H1 (cell line): ENCODE results near the gene CASZ1. TPM values are rescaled to one million over a fixed set of nuclear protein-coding genes. Genes with fewer than 3 reads are reported as not detected.

Experiments used
- CTCF ChIA-PET: fragments of 300-600 bp; sonication (Branson Sonifier 250); formaldehyde crosslinking; loops from one replicate; lab custom pipeline; 2021; ENCODE audit not compliant: partially characterized antibody; lab: Charles Lee
- POLR2A ChIA-PET: fragments of 300-600 bp; sonication (Branson Sonifier 250); formaldehyde crosslinking; loops from one replicate; lab custom pipeline; 2021; ENCODE audit warnings: inconsistent platforms; ENCODE audit not compliant: partially characterized antibody; lab: Charles Lee
- DNase-seq, 2 experiments: peaks; one replicate each; pipeline versions ENCODE4 v3.0.0 to v3.0.0-alpha.2; 2010 to 2022; ENCODE audit warnings: low spot score in 2 of 2, low read depth in 1 of 2, mixed read lengths in 1 of 2
- FAIRE-seq: peaks from 2 replicates; lab custom pipeline; 2011; peaks lifted over from hg19 to GRCh38; lab: Jason Lieb, UNC
- H2AFZ ChIP-seq: 2 replicates; pipeline ENCODE4 v1.8.1; 2012; ENCODE audit warnings: low read length, inconsistent platforms
- H2AK5ac ChIP-seq: 2 replicates; pipeline ENCODE4 v1.6.1; 2013; ENCODE audit warnings: low read depth, low read length
- H2BK120ac ChIP-seq: replicated peaks from 2 replicates; pipeline ENCODE3; 2013; ENCODE audit warnings: low read depth, low read length, inconsistent platforms
- H2BK12ac ChIP-seq: 2 replicates; pipeline ENCODE4 v1.6.1; 2013; ENCODE audit warnings: low read depth, low read length
- H2BK15ac ChIP-seq: 2 replicates; pipeline ENCODE4 v1.6.1; 2013; ENCODE audit warnings: low read length
- H2BK20ac ChIP-seq: 2 replicates; pipeline ENCODE4 v1.6.1; 2013; ENCODE audit warnings: low read length
- H2BK5ac ChIP-seq: 2 replicates; pipeline ENCODE4 v1.6.1; 2013; ENCODE audit warnings: low read depth, low read length
- H3K14ac ChIP-seq: 2 replicates; pipeline ENCODE4 v1.6.1; 2013; ENCODE audit warnings: inconsistent platforms; ENCODE audit not compliant: insufficient read length
- H3K18ac ChIP-seq: 2 replicates; pipeline ENCODE4 v1.6.1; 2013; ENCODE audit warnings: low read length; ENCODE audit errors: extremely low read depth
- H3K23ac ChIP-seq: 2 replicates; pipeline ENCODE4 v1.6.1; 2013; ENCODE audit warnings: inconsistent platforms; ENCODE audit not compliant: insufficient read length
- H3K23me2 ChIP-seq: 2 replicates; pipeline ENCODE4 v1.6.1; 2013; ENCODE audit warnings: low read depth, low read length
- H3K27ac ChIP-seq: 2 replicates; pipeline ENCODE4 v1.6.1; 2011; ENCODE audit warnings: low read depth, low read length, inconsistent platforms
- H3K27me3 ChIP-seq, 4 experiments: replicated peaks in 1 of 4; 1 replicate in 1 of 4; 2 replicates in 3 of 4; pipeline versions ENCODE4 v1.6.1 to v1.8.1; 2011 to 2013; ENCODE audit warnings: low read length in 3 of 4, mild to moderate bottlenecking in 3 of 4, inconsistent platforms in 2 of 4, mixed read lengths in 2 of 4, moderate library complexity in 1 of 4; ENCODE audit not compliant: control insufficient read depth in 3 of 4, insufficient read depth in 3 of 4; ENCODE audit errors: extremely low read depth in 1 of 4
- H3K36me3 ChIP-seq, 4 experiments: 2 replicates each; pipeline versions ENCODE4 v1.6.1 to v1.8.1; 2011 to 2013; ENCODE audit warnings: mild to moderate bottlenecking in 4 of 4, low read length in 3 of 4, moderate library complexity in 2 of 4, control low read depth in 1 of 4, inconsistent platforms in 1 of 4; ENCODE audit not compliant: insufficient read depth in 4 of 4, control insufficient read depth in 2 of 4
- H3K4ac ChIP-seq: replicated peaks from 2 replicates; pipeline ENCODE3; 2013; ENCODE audit warnings: low read length, low read depth, mixed read lengths, inconsistent platforms; ENCODE audit not compliant: insufficient read length
- H3K4me1 ChIP-seq, 4 experiments: replicated peaks in 1 of 4; 1 replicate in 1 of 4; 2 replicates in 3 of 4; pipeline versions ENCODE4 v1.6.1 to v1.8.1; 2011 to 2013; ENCODE audit warnings: low read length in 3 of 4, inconsistent platforms in 2 of 4, mixed read lengths in 1 of 4; ENCODE audit not compliant: insufficient read depth in 4 of 4, control insufficient read depth in 3 of 4
- H3K4me2 ChIP-seq, 2 experiments: 2 replicates each; pipeline versions ENCODE4 v1.6.1 to v1.8.1; 2011 to 2013; ENCODE audit warnings: low read depth in 2 of 2, low read length in 2 of 2, control low read depth in 1 of 2, inconsistent platforms in 1 of 2, mild to moderate bottlenecking in 1 of 2; ENCODE audit not compliant: insufficient read depth in 1 of 2
- H3K4me3 ChIP-seq, 4 experiments: fragments of 200-600, 300-600 bp in 1 of 4; sonication (generic), shearing (Covaris generic), sonication (Bioruptor Twin) in 1 of 4; 2 replicates each; pipeline versions ENCODE4 v1.5.1 to v1.8.1; 2011 to 2016; ENCODE audit warnings: low read length in 4 of 4, low read depth in 3 of 4, control low read depth in 2 of 4, inconsistent platforms in 2 of 4, mild to moderate bottlenecking in 2 of 4, mixed read lengths in 1 of 4, moderate library complexity in 1 of 4; ENCODE audit not compliant: insufficient read depth in 2 of 4; ENCODE audit errors: extremely low read depth in 1 of 4
- H3K56ac ChIP-seq: replicated peaks from 2 replicates; pipeline ENCODE3; 2013; ENCODE audit warnings: low read depth, mild to moderate bottlenecking, mixed read lengths, low read length, inconsistent platforms; ENCODE audit not compliant: insufficient read length
- H3K79me1 ChIP-seq: 2 replicates; pipeline ENCODE4 v1.6.1; 2013; ENCODE audit warnings: low read depth, low read length, control low read depth
- H3K79me2 ChIP-seq, 2 experiments: 2 replicates each; pipeline versions ENCODE4 v1.6.1 to v1.8.1; 2012 to 2013; ENCODE audit warnings: low read length in 2 of 2, mild to moderate bottlenecking in 2 of 2, inconsistent platforms in 1 of 2; ENCODE audit not compliant: insufficient read depth in 2 of 2, control insufficient read depth in 1 of 2
- H3K9ac ChIP-seq, 4 experiments: replicated peaks in 1 of 4; 1 replicate in 1 of 4; 2 replicates in 3 of 4; pipeline versions ENCODE4 v1.6.1 to v1.8.1; 2011 to 2013; ENCODE audit warnings: low read depth in 3 of 4, low read length in 3 of 4, control low read depth in 2 of 4, mild to moderate bottlenecking in 2 of 4, moderate library complexity in 2 of 4, inconsistent platforms in 1 of 4; ENCODE audit errors: extremely low read depth in 1 of 4
- H3K9me3 ChIP-seq, 2 experiments: 2 replicates each; pipeline versions ENCODE4 v1.6.1 to v1.8.1; 2012 to 2013; ENCODE audit warnings: mild to moderate bottlenecking in 2 of 2, moderate library complexity in 2 of 2, control low read depth in 1 of 2, inconsistent platforms in 1 of 2, low read depth in 1 of 2, low read length in 1 of 2, mixed read lengths in 1 of 2; ENCODE audit not compliant: insufficient read depth in 2 of 2
- H4K20me1 ChIP-seq, 2 experiments: replicated peaks in 1 of 2; 2 replicates each; pipeline versions ENCODE3 to v1.8.1; 2011 to 2013; ENCODE audit warnings: inconsistent platforms in 2 of 2, low read length in 2 of 2, mild to moderate bottlenecking in 1 of 2; ENCODE audit not compliant: insufficient read depth in 2 of 2, control insufficient read depth in 1 of 2
- H4K5ac ChIP-seq: 2 replicates; pipeline ENCODE4 v1.6.1; 2013; ENCODE audit warnings: low read length, low read depth, mixed read lengths, inconsistent platforms; ENCODE audit not compliant: insufficient read length
- H4K8ac ChIP-seq: 2 replicates; pipeline ENCODE4 v1.8.0; 2013; ENCODE audit warnings: mild to moderate bottlenecking, moderate library complexity, low read length, inconsistent platforms; ENCODE audit not compliant: insufficient read depth; ENCODE audit errors: extremely low read depth
- H4K91ac ChIP-seq: replicated peaks from 2 replicates; pipeline ENCODE3; 2013; ENCODE audit warnings: low read length, mixed read lengths, inconsistent platforms; ENCODE audit not compliant: insufficient read length
- BCL11A ChIP-seq, 2 experiments: IDR thresholded peaks; one replicate each; pipeline ENCODE4 v1.6.1; 2011; ENCODE audit warnings: low read depth in 2 of 2, low read length in 2 of 2, mild to moderate bottlenecking in 2 of 2
- CREB1 ChIP-seq: IDR thresholded peaks from 2 replicates; pipeline ENCODE4 v1.6.1; 2012; ENCODE audit warnings: inconsistent platforms
- CTBP2 ChIP-seq: IDR thresholded peaks from 2 replicates; pipeline ENCODE4 v1.7.0; 2011; ENCODE audit warnings: borderline replicate concordance, mild to moderate bottlenecking, moderate library complexity, mixed read lengths, low read length; ENCODE audit not compliant: insufficient read depth, insufficient read length
- FOSL1 ChIP-seq: IDR thresholded peaks from 2 replicates; pipeline ENCODE4 v1.6.1; 2011; ENCODE audit warnings: mild to moderate bottlenecking, low read depth, low read length, moderate library complexity; ENCODE audit not compliant: insufficient read depth
- GABPA ChIP-seq: IDR thresholded peaks from 2 replicates; pipeline ENCODE4 v1.6.1; 2011; ENCODE audit warnings: mild to moderate bottlenecking, low read length, moderate library complexity, borderline replicate concordance; ENCODE audit not compliant: insufficient read depth
- HDAC6 ChIP-seq: IDR thresholded peaks from one replicate; pipeline ENCODE4 v1.7.1; 2012; ENCODE audit warnings: low read depth, mild to moderate bottlenecking, inconsistent platforms, low read length, moderate library complexity
- KDM4A ChIP-seq: IDR thresholded peaks from one replicate; pipeline ENCODE4 v1.7.1; 2012; ENCODE audit warnings: low read depth, mild to moderate bottlenecking, moderate library complexity, low read length, inconsistent platforms; ENCODE audit not compliant: severe bottlenecking
- KDM5A ChIP-seq: fragments of 200-600 bp; IDR thresholded peaks from 2 replicates; pipeline ENCODE4 v1.7.1; 2012; ENCODE audit warnings: mild to moderate bottlenecking, low read length, inconsistent platforms, mixed read lengths
- NRF1 ChIP-seq: IDR thresholded peaks from 2 replicates; pipeline ENCODE4 v1.6.1; 2011; ENCODE audit warnings: mild to moderate bottlenecking, low read depth, low read length, improper control_type of control experiment
- SIX5 ChIP-seq: IDR thresholded peaks from 2 replicates; pipeline ENCODE4 v1.6.1; 2011; ENCODE audit warnings: mild to moderate bottlenecking, low read depth, low read length
- YY1 ChIP-seq: IDR thresholded peaks from 2 replicates; pipeline ENCODE4 v1.6.1; 2011; ENCODE audit warnings: low read depth, mild to moderate bottlenecking, low read length
- WGBS, 2 experiments: shearing (Covaris generic) in 1 of 2; methylation state at CpG; one replicate each; pipeline versions ENCODE4 v1.1.6 to v1.1.7; 2013 to 2015; ENCODE audit warnings: low lambda C conversion rate in 2 of 2, mixed read lengths in 2 of 2, inconsistent platforms in 1 of 2, low coverage in 1 of 2, missing lambda C conversion rate in 1 of 2; ENCODE audit not compliant: insufficient replicate concordance in 2 of 2, insufficient coverage in 1 of 2, insufficient read length in 1 of 2; ENCODE audit errors: extremely low coverage in 1 of 2, missing lambda C conversion rate in 1 of 2; 5-methylcytosine and 5-hydroxymethylcytosine counted together
- polyA plus RNA-seq, 7 experiments: library from polyadenylated mRNA; depleted of rRNA in 3 of 7; stranded (reverse) in 5 of 7; unstranded in 2 of 7; fragments of >200 nt in 5 of 7; fragments of 200-250 nt in 2 of 7; gene quantifications; 1 replicate in 5 of 7; 2 replicates in 1 of 7; 4 replicates in 1 of 7; pipeline versions ENCODE4 v1.2.1 to v1.2.3, GENCODE V29; 2011 to 2013; ENCODE audit warnings: missing spikeins in 2 of 7, mixed read lengths in 2 of 7
- total RNA-seq: library from RNA; stranded (reverse); fragmentation: NEBNext Ultra II Directional; extraction: Animal tissue kit (Norgen Biotek cat#: 25700); gene quantifications from 2 replicates; pipeline ENCODE4 v1.2.1, GENCODE V29; 2021
- TF ChIP-seq, protein P1 (sequence below): IDR thresholded peaks from 2 replicates; pipeline ENCODE4 v1.6.1; 2011; ENCODE audit warnings: low read depth, mild to moderate bottlenecking, low read length; ENCODE audit not compliant: insufficient read depth
- TF ChIP-seq, protein P2 (sequence below): IDR thresholded peaks from 2 replicates; pipeline ENCODE4 v1.6.1; 2012; ENCODE audit warnings: inconsistent platforms

CASZ1 gene
- total and polyA plus RNA-seq, 2 of the 8 experiments (the other 6 are each of a cell fraction or from before 2014, with no cell fraction given) = 4.4 to 7.7 TPM

DNA sequence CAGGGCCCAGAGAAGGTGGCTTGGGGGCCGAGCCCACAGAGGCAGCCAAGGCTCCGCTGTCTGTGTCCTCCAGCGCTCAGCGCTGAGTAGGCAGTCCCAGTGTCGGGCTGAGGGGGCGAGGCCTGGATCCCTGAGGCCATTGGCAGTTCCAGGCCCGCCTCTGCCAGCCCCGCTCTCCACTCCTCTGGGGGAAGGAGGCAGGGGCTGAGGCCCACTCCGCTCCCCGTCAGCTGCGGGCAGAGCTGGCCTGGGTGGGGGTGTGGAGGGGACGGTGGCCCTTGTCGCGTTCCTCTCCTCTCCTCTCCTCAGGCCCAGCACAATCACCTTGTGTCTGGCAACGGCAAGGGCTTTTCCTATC is 132.8 kb downstream of the CASZ1 start:
- peaks cover 0 to 23% (median 13%) of the 10 kb centered on the region in 4 experiments; a peak in 5 of 7 replicates for H3K4me1 ChIP-seq
- H2BK15ac ChIP-seq = no peak overlapping the region
- H3K36me3 ChIP-seq = peaks cover 0 to 3% (median 1%) of the 10 kb centered on the region in 4 experiments; a peak in 5 of 8 replicates
- H3K9me3 ChIP-seq = no peaks in the 10 kb centered on the region
- no peak overlapping the region for H2BK120ac ChIP-seq
- H3K9ac ChIP-seq = no peak overlapping the region
- no peak overlapping the region for H2BK20ac ChIP-seq
- 0 out of 2 replicates have a peak overlapping the region, but pooled peaks have one; percentile 60 for H2BK12ac ChIP-seq
- peaks cover 12% of the 10 kb centered on the region for H3K23me2 ChIP-seq
- peaks cover 1 to 12% of the 10 kb centered on the region in 2 experiments for H4K20me1 ChIP-seq
- H4K91ac ChIP-seq = no peak overlapping the region
- POLR2A ChIA-PET = interaction anchor here (1.0 to 1.5 kb wide), 3 partner anchors 13 to 41 kb away, joined by 3 to 5 read pairs (median 3); no protein-coding TSS in a partner anchor
- no peak overlapping the region for H4K5ac ChIP-seq
- H3K4me2 ChIP-seq = no peak overlapping the region
- no peak overlapping the region for H3K23ac ChIP-seq
- no peak overlapping the region for H3K4ac ChIP-seq
- H2BK5ac ChIP-seq = no peak overlapping the region
- no peaks in the 10 kb centered on the region; the same call in none of the 2 replicates for H3K79me1 ChIP-seq
- H3K79me2 ChIP-seq = no peaks in the 10 kb centered on the region
- WGBS, 2 experiments = 35% methylated on average over 11 of the region's 15 CpGs; no CpG with 5 or more reads in 1 of the 2 experiments
- no peak overlapping the region for H3K4me3 ChIP-seq
- CTCF ChIA-PET = interaction anchor here (0.9 to 1.4 kb wide), 7 partner anchors 10 to 206 kb away, joined by 3 to 4 read pairs (median 3); no protein-coding TSS in a partner anchor
- H3K56ac ChIP-seq = no peak overlapping the region
- no peak overlapping the region; the same call in 1 of the 2 replicates for H3K18ac ChIP-seq
- DNase-seq = peak in 1 of 2 experiments; percentile 81
- H3K27ac ChIP-seq = no peak overlapping the region
- peak overlapping the region; percentile 81; the same call in 1 of the 2 replicates for H4K8ac ChIP-seq
- no peak overlapping the region for H2AK5ac ChIP-seq
- H3K27me3 ChIP-seq = peaks cover 0 to 2% (median 0%) of the 10 kb centered on the region in 4 experiments; a peak in 1 of 7 replicates
- H3K14ac ChIP-seq = no peak overlapping the region
- no peak for FAIRE-seq
- H2AFZ ChIP-seq = no peak overlapping the region
- no peak for TF ChIP-seq KDM4A
- no peak for TF ChIP-seq SIX5
- TF ChIP-seq KDM5A = no peak
- no peak for TF ChIP-seq BCL11A (IDR thresholded peaks at IDR 0.05; ENCODE audit: low read depth in 2 of 2, low read length in 2 of 2)
- no peak for TF ChIP-seq YY1
- TF ChIP-seq, protein P1, sequence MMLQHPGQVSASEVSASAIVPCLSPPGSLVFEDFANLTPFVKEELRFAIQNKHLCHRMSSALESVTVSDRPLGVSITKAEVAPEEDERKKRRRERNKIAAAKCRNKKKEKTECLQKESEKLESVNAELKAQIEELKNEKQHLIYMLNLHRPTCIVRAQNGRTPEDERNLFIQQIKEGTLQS = no peak
- TF ChIP-seq FOSL1 = no peak
- TF ChIP-seq CTBP2 = no peak
- no peak for TF ChIP-seq CREB1
- TF ChIP-seq HDAC6 = no peak
- peak; percentile 76 for TF ChIP-seq GABPA
- TF ChIP-seq NRF1 = no peak
- TF ChIP-seq, protein P2, sequence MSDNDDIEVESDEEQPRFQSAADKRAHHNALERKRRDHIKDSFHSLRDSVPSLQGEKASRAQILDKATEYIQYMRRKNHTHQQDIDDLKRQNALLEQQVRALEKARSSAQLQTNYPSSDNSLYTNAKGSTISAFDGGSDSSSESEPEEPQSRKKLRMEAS = no peak
